Measurements from ENCODE around the gene PMPCA. TPM values are rescaled to one million over a fixed set of nuclear protein-coding genes. Genes with fewer than 3 reads are reported as not detected.

The PMPCA gene
- total and polyA plus RNA-seq, 2 of the 13 experiments (the other 11 are each of a cell fraction or from before 2014, with no cell fraction given), result 70.2 to 88.4 TPM

DNA sequence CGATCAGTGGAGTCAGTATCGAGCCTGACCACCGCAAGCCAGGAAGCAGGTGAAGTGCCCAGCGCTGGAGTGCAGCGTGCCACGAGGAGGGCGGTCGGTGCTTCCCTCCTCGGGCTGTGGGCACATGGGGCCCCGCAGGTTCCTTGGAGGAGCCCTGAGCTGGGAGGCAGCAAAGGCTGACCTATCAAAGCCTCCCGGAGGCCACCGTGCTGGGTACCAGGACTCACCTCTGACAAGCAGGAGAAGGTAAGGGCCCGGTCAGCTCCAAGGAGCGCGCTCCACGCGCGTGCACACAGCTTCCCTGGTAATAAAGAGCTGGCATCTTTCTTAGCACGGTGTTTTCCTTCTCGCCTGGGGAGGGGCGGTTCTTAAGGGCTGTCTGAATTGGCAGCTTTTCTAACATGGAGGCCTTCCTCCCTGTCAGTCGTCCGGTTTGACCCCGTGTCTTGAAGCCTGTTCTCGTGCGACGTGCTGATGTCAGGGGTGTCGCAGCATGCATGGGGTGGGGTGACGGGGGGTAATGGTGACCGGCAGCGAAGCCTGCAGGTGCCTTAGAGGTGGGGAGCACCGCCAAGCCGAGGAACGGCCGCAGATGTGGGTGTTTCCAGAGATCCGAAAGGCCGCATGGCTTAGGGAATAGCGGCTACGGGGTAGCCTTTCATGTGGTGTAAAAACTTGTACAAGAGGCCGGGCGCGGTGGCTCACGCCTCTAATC is 13.1 kb downstream of the PMPCA start:
- ChIA-PET POLR2A (no interaction called here), CTCF (ENCODE audit: low intra/inter-chr PET ratio, low total read pairs) (no interaction called here)
- no peak overlapping the region for H3K9ac ChIP-seq (ENCODE audit: insufficient read depth, low read depth, low read length)
- H3K36me3 ChIP-seq (replicated peaks in 1 of 2; ENCODE audit: control insufficient read depth in 1 of 2, insufficient read depth in 2 of 2, low read length in 2 of 2), result peaks cover 24 to 46% of the 10 kb centered on the region in 2 experiments; a peak in 4 of 5 replicates
- DNase-seq (ENCODE audit: low spot score) (no peak), FAIRE-seq (no peak), ATAC-seq (no peak)
- no peak overlapping the region for H3K27ac ChIP-seq (ENCODE audit: extremely low read length, insufficient read depth, low read length)
- TF ChIP-seq AGO2 (optimal IDR thresholded peaks at IDR 0.05; ENCODE audit: low read depth, low read length), result peak; percentile 13
- TF ChIP-seq, protein P1, sequence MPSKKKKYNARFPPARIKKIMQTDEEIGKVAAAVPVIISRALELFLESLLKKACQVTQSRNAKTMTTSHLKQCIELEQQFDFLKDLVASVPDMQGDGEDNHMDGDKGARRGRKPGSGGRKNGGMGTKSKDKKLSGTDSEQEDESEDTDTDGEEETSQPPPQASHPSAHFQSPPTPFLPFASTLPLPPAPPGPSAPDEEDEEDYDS (CRISPR knock-in tag; IDR thresholded peaks at IDR 0.05), result no peak
- no TSS peak for BruUV-seq (replicated peaks)
- no peaks in the 10 kb centered on the region for H3K4me1 ChIP-seq (ENCODE audit: insufficient read depth, low read length)
- H3K27me3 ChIP-seq (ENCODE audit: control insufficient read depth in 1 of 2, insufficient read depth in 2 of 2, low read length in 2 of 2), result no peaks in the 10 kb centered on the region
- in situ Hi-C loops (cut with HindIII; ENCODE audit: extremely low pct_ligation_motif_present, low pct_unique_long_range_greater_than_20kb), result no loop called here
- no peak overlapping the region for H2AFZ ChIP-seq (ENCODE audit: low read length)
- no peak overlapping the region for H3K4me2 ChIP-seq (ENCODE audit: low read depth, low read length)
- WGBS (ENCODE audit: low lambda C conversion rate), result 98% methylated on average over 31 of the region's 43 CpGs
- intact Hi-C loops (cut with micrococcal nuclease; ENCODE audit: unreplicated experiment), result no loop called here
- no peaks in the 10 kb centered on the region for H3K9me3 ChIP-seq (ENCODE audit: low read length)
- H3K79me2 ChIP-seq (ENCODE audit: insufficient read depth, low read length), result no peaks in the 10 kb centered on the region
- H3K4me3 ChIP-seq (replicated peaks in 1 of 3; ENCODE audit: insufficient read depth in 1 of 3, low read depth in 2 of 3, low read length in 3 of 3), result no peak overlapping the region
- H4K20me1 ChIP-seq (ENCODE audit: insufficient read depth, low read length), result no peaks in the 10 kb centered on the region

DNA sequence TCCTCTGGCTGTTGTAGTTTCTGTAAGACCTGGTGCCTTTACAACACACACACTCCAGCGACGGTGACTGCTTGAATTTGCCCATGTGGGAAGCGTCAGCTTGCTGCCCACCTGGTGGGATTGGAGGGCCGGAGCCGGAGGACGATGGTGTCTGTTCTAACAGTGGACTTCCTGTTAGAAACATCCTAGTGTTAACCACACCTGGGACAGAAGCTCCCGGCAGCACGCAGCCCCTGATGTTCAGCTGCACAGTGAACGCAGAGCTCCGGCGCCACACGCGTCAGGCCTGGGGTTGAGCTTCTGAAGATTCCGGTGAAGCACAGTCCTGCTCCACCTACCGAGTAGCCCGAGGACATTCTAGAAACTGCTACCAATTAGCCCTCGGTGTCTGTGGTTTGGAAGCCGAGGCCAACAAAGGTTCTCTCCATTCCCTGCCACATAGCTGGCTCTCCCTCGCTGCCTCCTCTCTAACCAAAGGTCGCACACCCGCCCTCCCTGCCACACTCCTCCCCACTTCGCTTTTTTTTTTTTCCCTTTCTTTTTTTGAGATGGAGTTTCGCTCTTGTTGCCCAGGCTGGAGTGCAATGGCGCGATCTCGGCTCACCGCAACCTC is 14.4 kb downstream of the PMPCA start:
- peaks cover 20 to 38% of the 10 kb centered on the region in 2 experiments; a peak in 4 of 5 replicates for H3K36me3 ChIP-seq (replicated peaks in 1 of 2; ENCODE audit: control insufficient read depth in 1 of 2, insufficient read depth in 2 of 2, low read length in 2 of 2)
- BruUV-seq (replicated peaks), result no TSS peak
- no peaks in the 10 kb centered on the region for H3K27me3 ChIP-seq (ENCODE audit: control insufficient read depth in 1 of 2, insufficient read depth in 2 of 2, low read length in 2 of 2)
- DNase-seq (ENCODE audit: low spot score) (no peak), ATAC-seq (no peak), FAIRE-seq (no peak)
- H3K9ac ChIP-seq (ENCODE audit: insufficient read depth, low read depth, low read length), result no peak overlapping the region
- no peaks in the 10 kb centered on the region for H3K4me1 ChIP-seq (ENCODE audit: insufficient read depth, low read length)
- no peak overlapping the region for H2AFZ ChIP-seq (ENCODE audit: low read length)
- no peak overlapping the region for H3K27ac ChIP-seq (ENCODE audit: extremely low read length, insufficient read depth, low read length)
- intact Hi-C loops (cut with micrococcal nuclease; ENCODE audit: unreplicated experiment) (no loop called here), in situ Hi-C loops (cut with HindIII; ENCODE audit: extremely low pct_ligation_motif_present, low pct_unique_long_range_greater_than_20kb) (no loop called here)
- CTCF ChIA-PET (ENCODE audit: low intra/inter-chr PET ratio, low total read pairs), result no interaction called here
- 90% methylated on average over 27 of the region's 27 CpGs for WGBS (ENCODE audit: low lambda C conversion rate)
- no peak overlapping the region for H3K4me2 ChIP-seq (ENCODE audit: low read depth, low read length)
- H4K20me1 ChIP-seq (ENCODE audit: insufficient read depth, low read length), result no peaks in the 10 kb centered on the region
- H3K79me2 ChIP-seq (ENCODE audit: insufficient read depth, low read length), result no peaks in the 10 kb centered on the region
- H3K4me3 ChIP-seq (replicated peaks in 1 of 3; ENCODE audit: insufficient read depth in 1 of 3, low read depth in 2 of 3, low read length in 3 of 3), result no peak overlapping the region
- POLR2A ChIA-PET, result no interaction called here
- H3K9me3 ChIP-seq (ENCODE audit: low read length), result no peaks in the 10 kb centered on the region
- TF ChIP-seq, protein P2, sequence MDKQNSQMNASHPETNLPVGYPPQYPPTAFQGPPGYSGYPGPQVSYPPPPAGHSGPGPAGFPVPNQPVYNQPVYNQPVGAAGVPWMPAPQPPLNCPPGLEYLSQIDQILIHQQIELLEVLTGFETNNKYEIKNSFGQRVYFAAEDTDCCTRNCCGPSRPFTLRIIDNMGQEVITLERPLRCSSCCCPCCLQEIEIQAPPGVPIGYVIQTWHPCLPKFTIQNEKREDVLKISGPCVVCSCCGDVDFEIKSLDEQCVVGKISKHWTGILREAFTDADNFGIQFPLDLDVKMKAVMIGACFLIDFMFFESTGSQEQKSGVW (CRISPR knock-in tag; IDR thresholded peaks at IDR 0.05; ENCODE audit: borderline replicate concordance), result no peak
- no peak for TF ChIP-seq CBX5 (CRISPR knock-in tag; IDR thresholded peaks at IDR 0.05; ENCODE audit: borderline replicate concordance)
- TF ChIP-seq, protein P3, sequence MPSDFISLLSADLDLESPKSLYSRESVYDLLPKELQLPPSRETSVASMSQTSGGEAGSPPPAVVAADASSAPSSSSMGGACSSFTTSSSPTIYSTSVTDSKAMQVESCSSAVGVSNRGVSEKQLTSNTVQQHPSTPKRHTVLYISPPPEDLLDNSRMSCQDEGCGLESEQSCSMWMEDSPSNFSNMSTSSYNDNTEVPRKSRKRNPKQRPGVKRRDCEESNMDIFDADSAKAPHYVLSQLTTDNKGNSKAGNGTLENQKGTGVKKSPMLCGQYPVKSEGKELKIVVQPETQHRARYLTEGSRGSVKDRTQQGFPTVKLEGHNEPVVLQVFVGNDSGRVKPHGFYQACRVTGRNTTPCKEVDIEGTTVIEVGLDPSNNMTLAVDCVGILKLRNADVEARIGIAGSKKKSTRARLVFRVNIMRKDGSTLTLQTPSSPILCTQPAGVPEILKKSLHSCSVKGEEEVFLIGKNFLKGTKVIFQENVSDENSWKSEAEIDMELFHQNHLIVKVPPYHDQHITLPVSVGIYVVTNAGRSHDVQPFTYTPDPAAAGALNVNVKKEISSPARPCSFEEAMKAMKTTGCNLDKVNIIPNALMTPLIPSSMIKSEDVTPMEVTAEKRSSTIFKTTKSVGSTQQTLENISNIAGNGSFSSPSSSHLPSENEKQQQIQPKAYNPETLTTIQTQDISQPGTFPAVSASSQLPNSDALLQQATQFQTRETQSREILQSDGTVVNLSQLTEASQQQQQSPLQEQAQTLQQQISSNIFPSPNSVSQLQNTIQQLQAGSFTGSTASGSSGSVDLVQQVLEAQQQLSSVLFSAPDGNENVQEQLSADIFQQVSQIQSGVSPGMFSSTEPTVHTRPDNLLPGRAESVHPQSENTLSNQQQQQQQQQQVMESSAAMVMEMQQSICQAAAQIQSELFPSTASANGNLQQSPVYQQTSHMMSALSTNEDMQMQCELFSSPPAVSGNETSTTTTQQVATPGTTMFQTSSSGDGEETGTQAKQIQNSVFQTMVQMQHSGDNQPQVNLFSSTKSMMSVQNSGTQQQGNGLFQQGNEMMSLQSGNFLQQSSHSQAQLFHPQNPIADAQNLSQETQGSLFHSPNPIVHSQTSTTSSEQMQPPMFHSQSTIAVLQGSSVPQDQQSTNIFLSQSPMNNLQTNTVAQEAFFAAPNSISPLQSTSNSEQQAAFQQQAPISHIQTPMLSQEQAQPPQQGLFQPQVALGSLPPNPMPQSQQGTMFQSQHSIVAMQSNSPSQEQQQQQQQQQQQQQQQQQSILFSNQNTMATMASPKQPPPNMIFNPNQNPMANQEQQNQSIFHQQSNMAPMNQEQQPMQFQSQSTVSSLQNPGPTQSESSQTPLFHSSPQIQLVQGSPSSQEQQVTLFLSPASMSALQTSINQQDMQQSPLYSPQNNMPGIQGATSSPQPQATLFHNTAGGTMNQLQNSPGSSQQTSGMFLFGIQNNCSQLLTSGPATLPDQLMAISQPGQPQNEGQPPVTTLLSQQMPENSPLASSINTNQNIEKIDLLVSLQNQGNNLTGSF (CRISPR knock-in tag; IDR thresholded peaks at IDR 0.05), result no peak
- TF ChIP-seq, protein P4, sequence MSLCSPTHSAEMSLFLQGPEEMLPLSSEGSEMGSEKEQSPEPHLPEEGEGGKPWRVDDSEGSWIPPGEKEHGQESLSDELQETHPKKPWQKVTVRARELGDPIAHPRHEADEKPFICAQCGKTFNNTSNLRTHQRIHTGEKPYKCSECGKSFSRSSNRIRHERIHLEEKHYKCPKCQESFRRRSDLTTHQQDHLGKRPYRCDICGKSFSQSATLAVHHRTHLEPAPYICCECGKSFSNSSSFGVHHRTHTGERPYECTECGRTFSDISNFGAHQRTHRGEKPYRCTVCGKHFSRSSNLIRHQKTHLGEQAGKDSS (CRISPR knock-in tag; IDR thresholded peaks at IDR 0.05; ENCODE audit: borderline replicate concordance, low read depth), result no peak
- no peak for TF ChIP-seq KMT2A (CRISPR knock-in tag; IDR thresholded peaks at IDR 0.05)
- TF ChIP-seq ZNF264 (CRISPR knock-in tag; IDR thresholded peaks at IDR 0.05), result no peak
- no peak for TF ChIP-seq CEBPB (IDR thresholded peaks at IDR 0.05; ENCODE audit: borderline replicate concordance, low read depth, low read length)

All from HepG2 (cell line).